HG03439 (cell line): ENCODE measurements around the gene ADGRF1.
"Not testable (repeated sequence)": the region's sequence is repeated elsewhere in the genome, so short reads cannot be mapped to it uniquely, and the experiment has no call there.

Source experiments
- ATAC-seq: cut with Tn5 transposase; IDR thresholded peaks from one replicate; pipeline ENCODE4 v1.9.1; 2021; ENCODE audit warnings: mild to moderate bottlenecking, moderate library complexity; ENCODE audit not compliant: unreplicated experiment

ADGRF1 gene

DNA sequence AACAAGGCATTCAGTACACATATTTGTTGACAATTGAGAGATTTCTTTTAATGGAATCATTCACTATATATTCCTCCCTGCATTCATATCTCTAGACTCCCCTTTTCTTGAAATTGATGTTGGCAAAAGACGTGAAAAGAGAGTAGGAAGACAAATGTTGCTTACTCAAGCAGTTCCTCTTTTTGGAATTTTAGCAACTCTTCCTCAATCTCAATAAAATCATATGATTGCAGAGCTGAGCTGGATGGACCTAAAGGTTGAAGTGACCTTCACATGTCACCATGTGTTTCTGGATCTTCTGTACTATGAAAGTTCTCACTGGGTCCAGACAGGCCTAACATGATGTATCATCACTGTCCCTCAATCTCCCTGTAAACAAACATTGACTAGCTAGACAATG is 18.6 kb downstream of the ADGRF1 start:
- no peak for ATAC-seq

DNA sequence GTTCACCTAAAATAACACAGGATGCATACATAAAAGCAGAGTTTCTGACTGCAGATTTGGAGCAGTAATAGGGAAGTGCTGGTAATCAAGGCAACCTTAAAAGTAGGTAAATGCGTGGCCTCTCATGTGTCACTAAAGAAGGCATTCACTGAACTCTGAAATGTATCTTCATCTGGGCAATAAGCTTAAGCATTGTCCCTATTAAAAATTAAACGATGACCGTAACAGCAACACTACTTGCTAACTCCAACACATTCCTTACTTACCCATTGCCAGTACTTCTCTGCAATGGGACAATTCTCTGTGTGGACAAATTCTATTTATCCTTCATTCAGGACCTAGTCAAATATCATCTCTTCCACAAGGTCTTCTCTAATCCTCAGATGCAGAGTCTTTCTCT is 19.9 kb downstream of the ADGRF1 start:
- ATAC-seq = no peak

DNA sequence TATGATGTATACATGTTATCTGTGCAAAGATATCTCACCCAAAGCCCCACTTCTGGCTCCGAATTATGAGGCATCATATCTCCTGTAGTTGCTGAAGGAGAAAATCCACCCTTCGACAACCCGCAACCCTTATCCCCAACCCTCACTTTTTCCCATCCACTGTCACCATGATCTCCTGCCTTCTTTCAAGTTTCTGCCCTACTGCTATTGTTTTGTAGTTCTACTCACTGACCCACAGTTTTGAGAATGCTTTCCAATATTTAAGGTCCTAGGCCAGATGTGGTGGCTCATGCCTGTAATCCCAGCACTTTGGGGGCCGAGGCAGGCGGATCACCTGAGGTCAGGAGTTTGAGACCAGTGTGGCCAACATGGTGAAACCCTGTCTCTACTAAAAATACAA is 22.2 kb downstream of the ADGRF1 start:
- ATAC-seq = no peak

DNA sequence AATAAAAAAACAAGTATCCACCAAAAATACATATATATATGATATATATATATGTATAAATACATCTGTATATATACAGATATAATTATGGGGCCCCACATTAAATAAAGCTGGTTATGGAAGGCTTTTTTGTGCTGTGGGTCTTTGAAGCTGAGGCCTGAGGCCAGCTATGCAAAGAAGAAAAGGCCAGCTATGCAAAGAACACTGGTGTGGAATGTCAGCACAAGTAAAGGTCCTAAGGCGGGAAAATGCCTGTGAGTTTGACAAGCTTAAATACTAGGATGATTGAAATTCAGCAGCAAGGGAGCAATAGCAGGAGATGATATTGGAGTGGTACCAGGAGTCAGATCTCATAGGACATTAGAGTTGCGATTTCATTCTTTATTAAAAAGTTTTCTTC is 25.2 kb downstream of the ADGRF1 start:
- no peak for ATAC-seq

DNA sequence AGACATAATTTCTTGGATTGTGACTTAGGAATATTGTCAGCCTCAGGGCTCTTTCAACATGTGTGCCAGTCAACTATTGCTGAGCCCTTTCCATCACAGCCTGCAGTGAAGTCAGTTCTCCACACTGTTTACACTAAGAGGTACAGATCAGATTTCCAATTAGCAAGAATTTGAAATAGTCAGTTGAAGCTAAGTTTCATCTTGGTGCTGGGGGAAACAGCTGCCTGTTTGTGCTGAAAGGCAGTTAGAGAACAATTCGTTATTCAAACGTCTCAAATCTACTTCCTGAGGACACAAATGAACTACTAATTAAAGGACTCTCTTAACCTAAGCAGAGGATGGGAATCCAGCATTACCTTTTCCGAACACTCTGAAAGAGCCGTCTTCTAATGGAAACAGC is 25.9 kb downstream of the ADGRF1 start:
- ATAC-seq = no peak

DNA sequence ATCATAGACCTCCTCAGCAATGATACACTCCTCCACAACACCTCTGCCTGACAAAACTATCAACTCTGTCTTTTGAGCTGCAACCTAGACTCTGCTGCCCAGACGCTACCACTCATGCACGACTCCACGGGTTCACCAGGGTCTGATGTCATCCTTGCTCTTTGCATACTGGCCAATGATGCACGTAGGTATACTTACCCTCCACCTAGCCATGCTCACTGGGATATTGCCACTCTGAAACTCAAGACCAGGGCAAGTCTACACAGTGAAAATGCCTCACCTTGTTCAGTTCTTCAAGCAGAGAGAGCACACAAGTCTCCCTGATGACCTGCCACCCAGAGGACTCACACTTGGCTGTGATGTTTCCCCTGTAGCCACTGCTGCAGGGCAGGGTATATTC is 27.7 kb downstream of the ADGRF1 start:
- ATAC-seq = no peak

DNA sequence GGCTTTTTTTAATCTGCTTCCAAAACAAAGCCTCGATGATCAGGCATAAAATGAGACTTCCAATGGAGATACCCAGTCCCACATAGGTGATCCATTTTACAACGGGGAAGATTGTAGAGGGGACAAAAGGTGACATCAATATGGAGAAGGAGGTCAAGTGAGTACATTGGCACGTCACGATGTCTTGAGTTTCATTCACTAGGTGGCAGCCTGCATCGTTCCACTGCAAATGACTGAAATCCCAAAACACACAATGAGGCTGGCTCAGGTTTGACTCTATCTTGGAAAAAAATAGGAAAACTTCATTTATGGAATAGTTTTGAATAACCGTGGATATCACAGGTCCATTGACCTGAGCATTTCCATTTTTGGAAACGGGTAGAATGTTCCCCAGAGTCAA is 32.5 kb downstream of the ADGRF1 start:
- ATAC-seq = no peak

DNA sequence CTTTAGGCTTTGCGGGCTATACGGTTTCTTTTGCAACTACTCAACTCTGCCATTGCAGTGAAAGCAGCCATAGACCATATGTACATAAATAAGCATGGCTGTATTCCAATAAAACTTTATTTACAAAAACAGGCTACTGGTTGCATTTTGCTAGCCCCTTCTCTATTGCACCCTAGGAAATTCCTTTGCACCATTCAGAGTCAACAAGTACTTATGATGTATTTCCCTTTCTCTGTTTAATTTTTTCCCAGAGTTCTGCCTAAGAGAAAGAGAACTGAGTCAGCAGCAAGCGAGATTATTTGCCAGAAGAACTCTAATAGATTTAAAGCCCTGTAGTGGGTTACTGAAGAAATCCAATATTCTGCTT is 33.8 kb downstream of the ADGRF1 start:
- no peak for ATAC-seq

DNA sequence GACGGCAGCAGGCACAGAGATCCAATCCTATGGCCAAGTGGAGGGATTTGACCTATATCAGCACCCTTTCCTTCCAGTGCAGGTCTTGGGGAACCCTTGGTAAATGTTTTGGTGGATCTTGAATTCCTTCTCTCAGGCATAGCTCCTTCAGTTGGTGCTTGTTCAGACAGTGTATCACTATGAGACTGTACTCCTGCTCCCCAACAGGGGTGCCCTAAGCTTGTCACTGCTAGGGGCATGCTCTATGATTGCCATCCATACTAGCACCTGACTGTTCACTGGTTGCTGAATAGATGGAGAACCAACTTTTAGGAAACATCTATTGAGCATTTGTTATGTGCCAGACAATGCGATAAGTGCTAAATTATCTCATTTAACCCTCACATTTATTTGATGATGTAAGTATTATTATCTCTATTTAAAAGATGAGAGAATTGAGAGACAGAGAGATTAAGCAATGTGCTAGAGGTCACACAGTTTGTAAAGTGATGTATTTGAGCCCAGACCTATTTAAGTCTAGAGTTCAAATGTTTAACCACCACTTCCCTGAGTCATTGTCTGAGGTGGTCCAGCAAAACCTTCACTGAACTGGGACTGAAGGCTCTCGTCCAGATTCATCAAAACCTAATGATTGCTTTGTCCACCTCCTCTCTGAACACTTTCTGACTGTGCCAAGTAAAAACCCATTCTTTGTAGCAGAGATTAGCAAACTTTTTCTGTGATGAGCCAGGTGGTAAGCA is 34.3 kb downstream of the ADGRF1 start:
- ATAC-seq = no peak

DNA sequence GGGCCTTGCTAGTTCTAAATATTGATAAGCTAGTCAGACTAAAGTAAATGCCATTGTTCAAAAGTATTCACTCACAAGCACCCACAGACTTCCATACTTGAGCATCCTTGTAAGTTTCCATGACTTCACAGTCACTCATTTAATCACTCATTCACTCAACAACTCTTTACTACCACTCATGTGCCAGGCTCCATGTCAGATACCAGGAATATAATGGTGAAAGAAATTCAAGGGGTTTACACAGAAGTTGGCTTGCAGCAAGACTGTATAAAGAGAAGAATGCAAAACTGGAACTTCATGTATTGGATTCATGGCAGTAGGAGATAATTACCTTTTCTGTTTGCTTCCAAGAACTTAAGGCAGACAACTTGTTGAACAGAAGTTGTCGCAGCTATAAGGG is 36.6 kb downstream of the ADGRF1 start:
- no peak for ATAC-seq

DNA sequence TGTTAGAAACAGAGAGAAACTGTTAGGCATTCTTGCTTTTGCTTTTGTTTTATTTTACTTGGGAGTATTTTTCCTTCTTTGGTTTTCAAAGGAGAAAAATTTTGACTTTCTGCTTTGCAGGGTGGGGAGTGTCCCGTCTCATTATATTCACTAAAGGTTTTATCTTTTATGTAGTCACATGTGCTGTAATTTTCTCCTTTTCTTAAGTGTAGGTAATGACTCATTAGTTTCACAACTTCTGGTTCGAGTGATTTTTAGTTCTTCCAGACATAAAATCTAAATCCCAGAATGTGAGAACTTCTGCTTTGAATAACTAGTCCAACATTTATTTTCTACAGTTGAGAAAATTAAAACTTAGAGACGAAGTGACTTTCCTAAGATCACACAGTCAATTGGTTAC is 37.7 kb downstream of the ADGRF1 start:
- no peak for ATAC-seq

DNA sequence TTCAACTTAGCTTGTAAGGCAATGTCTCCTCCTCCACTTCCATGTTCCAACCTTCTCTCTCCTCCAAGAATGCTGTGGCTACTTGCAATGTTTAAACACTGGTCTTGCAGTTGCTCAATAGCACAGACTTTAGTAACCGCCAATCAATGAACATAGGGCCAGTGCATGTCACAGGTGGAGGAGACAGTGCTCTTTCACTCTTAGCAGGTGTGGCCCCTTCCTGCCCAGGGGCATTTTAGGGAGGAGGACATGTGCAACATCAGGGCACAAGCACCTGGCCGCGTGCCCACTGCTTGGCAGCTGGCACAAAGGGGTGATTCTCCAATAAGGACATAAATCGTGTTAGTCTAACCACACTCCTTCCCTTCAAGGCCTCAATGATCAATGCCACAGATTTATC is 41.3 kb downstream of the ADGRF1 start:
- no peak for ATAC-seq

DNA sequence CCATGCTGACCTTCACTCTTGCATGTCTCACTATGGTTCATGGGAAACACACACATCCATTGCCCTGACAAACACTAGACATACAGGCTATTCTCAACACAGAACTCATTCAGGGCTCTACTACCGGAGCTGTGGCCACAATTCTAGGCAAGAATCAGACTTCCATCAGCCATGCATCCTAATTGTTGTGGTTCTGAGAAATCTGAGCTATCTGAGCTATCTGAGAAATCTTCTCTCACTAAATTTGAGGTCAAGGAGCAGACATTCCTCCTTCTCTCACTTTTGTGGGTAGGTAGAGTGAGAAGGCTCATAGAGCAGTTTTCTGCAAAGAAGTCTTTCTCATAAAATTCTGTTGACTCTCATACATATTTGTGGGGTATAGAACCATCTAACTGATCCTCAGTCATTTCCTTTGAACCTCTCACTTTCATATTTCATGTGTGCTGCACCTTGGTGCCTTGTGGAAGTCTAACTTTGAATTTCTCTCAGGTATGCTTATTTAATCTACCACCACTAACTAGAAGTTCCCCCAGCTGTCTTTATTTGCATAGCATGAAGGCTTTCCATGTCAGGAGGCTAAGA is 43.6 kb downstream of the ADGRF1 start:
- ATAC-seq = no peak

DNA sequence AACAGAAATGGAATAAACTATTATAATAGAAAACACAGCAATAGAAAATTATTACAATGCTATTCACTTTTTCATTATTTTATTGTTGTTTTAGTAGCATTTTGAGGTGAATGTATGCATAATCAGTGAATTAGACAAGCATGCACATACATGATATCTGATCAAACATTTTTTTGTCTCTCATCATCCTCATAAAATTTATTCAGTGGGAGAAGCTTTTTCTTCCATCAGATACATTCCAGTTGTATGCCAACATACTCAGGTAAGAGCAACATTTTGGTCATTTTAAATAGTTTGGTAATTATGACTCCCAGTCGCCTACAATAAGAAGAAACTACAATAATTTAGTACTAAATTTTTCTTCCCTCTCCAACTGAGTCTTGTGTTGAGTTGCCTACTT is 44.5 kb downstream of the ADGRF1 start:
- ATAC-seq = no peak

DNA sequence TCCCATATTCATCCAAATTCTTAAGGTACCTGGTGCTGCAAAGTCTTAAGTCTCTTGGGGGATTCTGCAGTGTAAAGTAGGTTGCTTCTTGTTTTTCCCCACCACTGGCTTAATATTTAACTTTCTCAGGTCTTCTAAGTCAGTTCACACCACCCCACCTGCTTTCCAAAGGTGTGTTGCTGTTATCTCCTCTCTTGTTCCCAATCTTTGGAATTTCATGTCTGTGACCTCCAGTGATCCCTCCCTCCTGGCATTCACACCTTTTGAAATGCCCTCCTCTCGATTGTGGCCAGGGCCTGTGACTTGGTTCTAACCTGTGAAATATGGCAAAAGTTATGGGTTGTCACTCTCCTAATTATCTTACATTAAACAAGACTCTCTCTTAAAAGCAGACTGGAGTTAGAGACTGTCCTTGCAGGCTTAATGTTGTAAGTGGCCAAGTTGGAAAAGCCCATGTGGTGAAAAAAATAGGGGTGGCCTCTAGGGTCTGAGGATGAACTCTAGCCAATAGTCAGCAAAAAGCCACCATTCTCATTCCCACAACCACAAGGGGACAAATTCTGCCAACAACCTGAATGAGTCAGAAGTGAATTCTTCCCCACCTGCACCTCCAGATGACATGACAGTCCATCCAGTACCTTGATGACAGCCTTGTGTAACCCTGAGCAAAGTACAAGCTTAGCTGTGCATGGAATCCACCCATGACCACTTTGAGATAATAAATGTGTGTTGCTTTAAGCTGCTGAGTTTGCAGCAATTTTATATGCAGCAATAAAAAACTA is 45.1 kb downstream of the ADGRF1 start:
- ATAC-seq = no peak

DNA sequence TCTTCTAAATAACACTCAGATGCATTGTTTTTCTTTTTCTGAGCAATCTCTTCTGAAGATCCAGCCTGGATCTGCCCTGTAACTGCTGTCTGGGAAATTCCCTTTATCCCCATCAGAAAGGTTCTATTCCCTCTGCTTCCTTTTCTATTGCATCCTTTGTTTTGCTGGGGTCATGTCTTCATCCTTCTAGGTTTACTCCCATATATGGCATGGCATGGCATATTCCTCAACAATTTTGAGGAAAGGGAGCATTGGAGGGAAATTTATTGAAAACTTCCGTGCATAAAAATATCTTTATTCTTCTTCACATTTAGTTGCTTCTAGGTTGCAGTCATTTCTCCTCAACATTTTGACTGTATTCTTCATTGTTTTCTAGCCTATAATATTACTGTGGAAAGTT is 47.2 kb downstream of the ADGRF1 start:
- ATAC-seq = no peak

DNA sequence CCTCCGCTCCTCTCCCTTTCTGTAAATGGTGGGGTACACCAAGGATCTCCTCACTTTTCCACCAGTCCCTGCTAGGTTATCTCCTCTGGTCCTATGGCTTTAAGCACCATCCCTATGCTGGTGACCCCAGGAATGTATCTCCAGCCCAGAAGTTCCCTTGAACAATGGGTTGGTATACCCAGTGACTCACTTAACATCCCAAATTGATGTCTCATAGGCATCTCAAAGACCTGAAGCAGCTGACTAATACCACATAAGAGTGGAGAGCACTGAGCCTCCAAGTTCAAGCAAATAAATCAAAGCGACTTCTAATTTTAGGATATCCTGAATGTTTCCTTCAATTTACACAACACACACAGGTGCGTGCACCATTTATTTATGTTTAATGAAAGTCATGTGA is 48.3 kb downstream of the ADGRF1 start:
- no peak for ATAC-seq

DNA sequence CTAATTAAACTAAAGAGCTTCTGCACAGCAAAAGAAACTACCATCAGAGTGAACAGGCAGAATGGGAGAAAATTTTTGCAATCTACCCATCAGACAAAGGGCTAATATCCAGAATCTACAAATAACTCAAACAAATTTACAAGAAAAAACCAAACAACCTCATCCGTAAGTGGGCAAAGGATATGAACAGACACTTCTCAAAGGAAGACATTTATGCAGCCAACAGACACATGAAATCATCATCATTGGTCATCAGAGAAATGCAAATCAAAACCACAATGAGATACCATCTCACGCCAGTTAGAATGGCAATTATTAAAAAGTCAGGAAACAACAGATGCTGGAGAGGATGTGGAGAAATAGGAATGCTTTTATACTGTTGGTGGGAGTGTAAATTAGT is 49.7 kb downstream of the ADGRF1 start:
- not testable (repeated sequence) for ATAC-seq

DNA sequence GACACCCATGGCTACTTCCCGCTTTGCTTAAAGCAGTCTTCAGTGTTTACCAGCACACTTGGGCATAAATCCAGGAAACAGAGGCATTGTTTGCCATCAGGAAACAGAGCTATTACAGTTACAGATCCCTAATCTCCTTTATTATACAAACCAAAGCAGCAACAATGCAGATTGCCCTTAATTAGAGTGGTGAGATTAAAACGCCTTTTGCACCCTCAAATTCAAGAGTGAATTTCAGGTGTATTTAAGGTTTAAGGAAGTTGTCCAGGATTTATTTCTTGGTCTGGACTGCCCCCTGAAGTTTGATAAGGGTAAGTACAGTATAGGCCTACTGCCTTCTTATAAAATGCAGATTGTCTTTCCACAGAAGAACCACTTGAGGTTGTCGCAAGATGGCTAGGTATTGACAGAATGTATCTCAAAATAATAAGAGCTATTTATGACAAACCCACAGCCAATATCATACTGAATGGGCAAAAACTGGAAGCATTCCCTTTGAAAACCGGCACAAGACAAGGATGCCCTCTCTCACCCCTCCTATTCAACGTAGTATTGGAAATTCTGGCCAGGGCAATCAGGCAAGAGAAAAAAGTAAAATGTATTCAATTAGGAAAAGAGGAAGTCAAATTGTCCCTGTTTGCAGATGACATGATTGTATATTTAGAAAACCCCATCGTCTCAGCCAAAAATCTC is 51.2 kb downstream of the ADGRF1 start:
- not testable (repeated sequence) for ATAC-seq

DNA sequence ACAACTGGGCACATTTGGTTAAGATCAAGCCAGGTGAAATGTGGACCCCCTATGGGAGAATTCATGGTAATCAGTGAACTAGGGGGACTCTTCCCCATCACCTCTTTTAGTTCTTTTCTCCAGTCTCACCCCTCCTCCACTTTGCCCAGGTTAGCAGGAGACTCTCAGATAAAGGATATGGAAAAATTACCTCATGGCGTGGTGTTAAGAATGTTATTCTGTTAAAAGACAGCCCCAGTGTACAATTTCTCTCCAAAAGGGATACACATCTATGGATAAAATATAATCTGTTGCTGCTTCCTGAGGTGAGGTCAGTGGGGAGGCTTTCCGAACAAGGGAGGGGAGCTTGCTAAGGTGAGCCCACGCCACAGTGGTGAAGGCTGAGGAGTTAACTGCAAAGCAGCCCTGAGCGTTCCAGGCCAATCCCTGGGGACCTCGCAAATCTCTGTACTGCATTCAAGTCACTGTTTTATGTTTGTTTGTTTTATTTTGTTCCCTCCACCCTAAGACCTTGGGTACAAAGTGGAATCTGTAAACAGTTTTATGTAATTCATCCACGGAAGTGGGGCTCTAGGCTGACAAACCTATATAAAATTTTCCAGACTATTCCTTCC is 52.0 kb downstream of the ADGRF1 start:
- no peak for ATAC-seq

DNA sequence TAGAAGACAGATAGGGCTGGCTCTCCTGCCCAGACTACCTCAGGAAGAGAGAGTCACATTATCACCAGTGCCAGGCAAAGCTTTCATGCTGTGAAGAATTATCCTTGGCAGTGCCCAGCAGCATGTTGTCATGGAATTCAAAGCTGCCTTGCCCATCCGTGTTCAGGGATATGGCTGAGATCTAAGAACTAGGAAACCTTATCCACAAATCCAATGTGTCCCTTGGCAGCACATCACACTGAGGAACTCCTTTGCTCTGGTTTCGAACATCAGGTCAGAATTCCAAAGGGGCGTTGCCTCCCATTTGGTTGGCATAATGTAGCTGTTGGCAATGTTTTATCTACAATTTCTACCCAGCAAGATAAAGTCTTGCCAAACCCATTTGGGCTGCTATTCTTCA is 52.7 kb downstream of the ADGRF1 start:
- ATAC-seq = no peak
